GM23248 (cell line): Measurements from ENCODE around the gene DYRK4. TPM values are rescaled to one million over a fixed set of nuclear protein-coding genes. Genes with fewer than 3 reads are reported as not detected.

Experiments
- DNase-seq: peaks from one replicate; pipeline ENCODE4 v3.0.0-alpha.2; 2015
- H2AFZ ChIP-seq: fragments of 200-600 bp; sonication (generic); 2 replicates; pipeline ENCODE4 v1.6.1; 2016; ENCODE audit warnings: antibody characterized with exemption
- H3F3A ChIP-seq: fragments of 200-600 bp; sonication (generic); 2 replicates; pipeline ENCODE4 v1.6.1; 2016; ENCODE audit warnings: mild to moderate bottlenecking, antibody characterized with exemption, mixed run types; ENCODE audit not compliant: insufficient read depth
- H3K27ac ChIP-seq: fragments of 200-600 bp; sonication (generic); 2 replicates; pipeline ENCODE4 v1.5.1; 2016; ENCODE audit warnings: mild to moderate bottlenecking
- H3K27me3 ChIP-seq: fragments of 200-600 bp; sonication (generic); replicated peaks from 2 replicates; pipeline ENCODE4 v1.6.1; 2016; ENCODE audit warnings: mild to moderate bottlenecking; ENCODE audit not compliant: insufficient read depth
- H3K36me3 ChIP-seq: fragments of 200-600 bp; sonication (generic); 2 replicates; pipeline ENCODE4 v1.6.1; 2016; ENCODE audit warnings: low read depth, mild to moderate bottlenecking
- H3K4me1 ChIP-seq: fragments of 200-600 bp; sonication (generic); 2 replicates; pipeline ENCODE4 v1.6.1; 2016; ENCODE audit warnings: mild to moderate bottlenecking; ENCODE audit not compliant: insufficient read depth
- H3K4me2 ChIP-seq: fragments of 200-600 bp; sonication (generic); one replicate; pipeline ENCODE4 v1.6.1; 2016; ENCODE audit warnings: mild to moderate bottlenecking; ENCODE audit not compliant: unreplicated experiment
- H3K4me3 ChIP-seq: fragments of 200-600 bp; sonication (generic); 2 replicates; pipeline ENCODE4 v1.5.1; 2016; ENCODE audit warnings: mild to moderate bottlenecking
- H3K79me2 ChIP-seq: fragments of 200-600 bp; sonication (generic); 2 replicates; pipeline ENCODE4 v1.6.1; 2016; ENCODE audit warnings: mild to moderate bottlenecking; ENCODE audit not compliant: insufficient read depth
- H3K9ac ChIP-seq: fragments of 200-600 bp; sonication (generic); 2 replicates; pipeline ENCODE4 v1.6.1; 2016; ENCODE audit warnings: mild to moderate bottlenecking
- H3K9me2 ChIP-seq: fragments of 200-600 bp; sonication (generic); 2 replicates; pipeline ENCODE4 v1.6.1; 2016; ENCODE audit warnings: mixed run types, mild to moderate bottlenecking, moderate library complexity; ENCODE audit not compliant: insufficient read depth
- H3K9me3 ChIP-seq: fragments of 200-600 bp; sonication (generic); one replicate; pipeline ENCODE4 v1.6.1; 2017; ENCODE audit warnings: low read depth
- H4K20me1 ChIP-seq: fragments of 200-600 bp; sonication (generic); 2 replicates; pipeline ENCODE4 v1.6.0; 2016; ENCODE audit not compliant: insufficient read depth
- EZH2 ChIP-seq: fragments of 200-600 bp; sonication (generic); IDR thresholded peaks from 2 replicates; pipeline ENCODE4 v1.6.1; 2018; ENCODE audit warnings: antibody characterized with exemption, mild to moderate bottlenecking; ENCODE audit not compliant: insufficient read depth, poor library complexity, severe bottlenecking
- EZH2phosphoT487 ChIP-seq: fragments of 200-600 bp; sonication (generic); IDR thresholded peaks from 2 replicates; pipeline ENCODE4 v1.6.1; 2018; ENCODE audit warnings: antibody characterized with exemption, moderate library complexity, mild to moderate bottlenecking, low read depth; ENCODE audit not compliant: insufficient read depth
- WGBS, 2 experiments: methylation state at CpG; one replicate each; pipeline ENCODE4 v1.1.6; 2015 to 2017; ENCODE audit warnings: low lambda C conversion rate in 2 of 2, low coverage in 1 of 2; ENCODE audit errors: missing lambda C conversion rate in 2 of 2; 5-methylcytosine and 5-hydroxymethylcytosine counted together
- in situ Hi-C: fragments of 300-500 bp; cut with MboI; formaldehyde crosslinking; loops from 2 replicates; pipeline ENCODE4 v1.15.0; 2020
- polyA plus RNA-seq: library from polyadenylated mRNA; unstranded; fragments of >200 nt; fragmentation: Nextera tagmentation; extraction: Ambion mirVana; gene quantifications from 2 replicates; pipeline ENCODE4 v1.2.1, GENCODE V29; 2016
- total RNA-seq: library from RNA; depleted of rRNA; stranded (reverse); fragments of >200 nt; shearing (Covaris generic); gene quantifications from 2 replicates; pipeline ENCODE4 v1.2.3, GENCODE V29; 2014

DYRK4 gene
- total and polyA plus RNA-seq, 2 experiments from 2014 or later = 63.3 to 64.5 TPM

DNA sequence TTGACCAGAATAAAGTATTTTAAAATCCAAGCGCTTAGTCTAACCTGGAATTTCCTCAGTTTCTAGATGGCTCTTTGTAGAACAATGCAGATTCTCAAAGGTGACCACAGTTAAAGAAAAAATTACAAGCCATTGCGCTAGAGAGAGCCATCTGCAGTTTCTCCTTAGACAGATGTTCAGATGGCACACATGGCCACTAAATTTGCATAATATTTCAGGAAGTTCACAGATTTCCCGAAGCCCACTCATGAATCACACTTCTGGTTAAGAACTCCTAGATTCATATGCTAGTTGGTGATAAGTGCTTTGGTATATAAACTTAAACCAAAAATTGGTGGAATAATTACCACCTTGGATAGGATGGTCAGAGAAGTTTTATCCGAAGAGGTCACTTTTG is 86.1 kb downstream of the DYRK4 start:
- WGBS, 2 experiments = 40 to 47% methylated on average over 4 of the region's 4 CpGs
- no peak for TF ChIP-seq EZH2
- TF ChIP-seq EZH2phosphoT487 = no peak
- peaks cover 42% of the 10 kb centered on the region for H3K79me2 ChIP-seq
- peaks cover 8% of the 10 kb centered on the region for H3K4me1 ChIP-seq
- in situ Hi-C loops = no loop called here
- peak overlapping the region; percentile 99 for H3K4me2 ChIP-seq
- H3K4me3 ChIP-seq = peak overlapping the region; percentile 95
- peak overlapping the region; percentile 67; the same call in 1 of the 2 replicates for H3K27ac ChIP-seq
- H3K9me2 ChIP-seq = no peaks in the 10 kb centered on the region
- no peaks in the 10 kb centered on the region for H3K9me3 ChIP-seq
- H3K36me3 ChIP-seq = no peaks in the 10 kb centered on the region
- DNase-seq = peak; percentile 27
- H3K9ac ChIP-seq = peak overlapping the region; percentile 94
- no peaks in the 10 kb centered on the region for H4K20me1 ChIP-seq
- H2AFZ ChIP-seq = peak overlapping the region; percentile 100
- no peaks in the 10 kb centered on the region for H3K27me3 ChIP-seq
- no peaks in the 10 kb centered on the region for H3F3A ChIP-seq

DNA sequence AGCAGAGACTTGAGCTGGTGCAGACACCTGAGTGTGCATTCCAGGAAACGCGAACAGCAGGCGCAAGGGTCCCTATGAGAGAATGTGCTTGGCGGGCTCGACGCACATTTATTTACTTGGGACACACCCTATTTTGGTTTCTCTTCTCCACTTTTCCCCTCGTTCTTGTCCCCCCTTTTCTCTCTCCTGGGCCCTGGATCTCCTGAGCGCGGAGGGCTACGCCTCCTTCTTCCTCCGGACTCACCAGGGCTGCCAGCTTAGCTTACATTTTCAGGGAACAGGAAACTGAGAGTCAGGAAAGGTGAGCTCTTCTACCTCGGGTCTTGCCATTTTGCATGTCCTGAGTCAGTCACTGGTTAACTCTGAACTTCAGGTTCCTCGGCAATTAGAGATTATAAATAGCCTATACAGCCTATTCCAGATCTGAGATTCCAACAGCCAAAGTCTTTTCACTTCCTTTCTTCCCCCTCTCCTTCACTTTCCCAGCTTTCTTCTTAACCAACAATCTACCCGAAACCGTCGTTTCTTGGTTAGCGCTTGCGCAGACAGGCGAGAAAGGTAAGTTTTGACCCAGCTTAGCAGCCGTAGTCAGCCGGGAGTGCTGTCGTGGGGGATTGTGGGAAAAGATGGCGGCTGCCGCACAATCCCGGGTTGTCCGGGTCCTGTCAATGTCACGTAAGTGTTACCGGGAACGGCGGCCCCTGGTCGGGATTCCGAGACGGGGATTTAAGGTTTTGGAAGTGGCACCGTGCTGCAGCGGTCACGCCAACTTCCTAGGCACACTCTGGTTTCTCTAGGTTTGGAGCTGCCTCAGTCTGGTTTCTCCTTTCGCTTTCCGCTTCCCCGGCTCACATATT is 86.7 kb downstream of the DYRK4 start, which contains the start of the genes AKAP3 and NDUFA9:
AKAP3 (minus strand) TSS at position 551 of the 857 bp plus-strand sequence. CDS start 10,855 bp downstream, outside the sequence.
NDUFA9 (plus strand) TSS at position 614 of the 857 bp plus-strand sequence; CDS start at position 627, 13 bp downstream.
- peaks cover 8% of the 10 kb centered on the region for H3K4me1 ChIP-seq
- TF ChIP-seq EZH2phosphoT487 (no peak), EZH2 (no peak)
- no peaks in the 10 kb centered on the region for H3K27me3 ChIP-seq
- peak within 1 kb of the TSS; percentile 94 for H3K9ac ChIP-seq
- 1 to 3% methylated on average over 37 to 39 of the region's 39 CpGs for WGBS, 2 experiments
- no peaks in the 10 kb centered on the region for H4K20me1 ChIP-seq
- no peaks in the 10 kb centered on the region for H3K9me3 ChIP-seq
- in situ Hi-C loops = no loop called here
- peak; percentile 92 for DNase-seq
- H3K4me2 ChIP-seq = peak within 1 kb of the TSS; percentile 99
- H3K4me3 ChIP-seq = peak within 1 kb of the TSS; percentile 95
- H3K79me2 ChIP-seq = peaks cover 48% of the 10 kb centered on the region
- peak within 1 kb of the TSS; percentile 67 for H3K27ac ChIP-seq
- no peaks in the 10 kb centered on the region for H3F3A ChIP-seq
- H2AFZ ChIP-seq = peak within 1 kb of the TSS; percentile 100
- H3K36me3 ChIP-seq = no peaks in the 10 kb centered on the region
- no peaks in the 10 kb centered on the region for H3K9me2 ChIP-seq

DNA sequence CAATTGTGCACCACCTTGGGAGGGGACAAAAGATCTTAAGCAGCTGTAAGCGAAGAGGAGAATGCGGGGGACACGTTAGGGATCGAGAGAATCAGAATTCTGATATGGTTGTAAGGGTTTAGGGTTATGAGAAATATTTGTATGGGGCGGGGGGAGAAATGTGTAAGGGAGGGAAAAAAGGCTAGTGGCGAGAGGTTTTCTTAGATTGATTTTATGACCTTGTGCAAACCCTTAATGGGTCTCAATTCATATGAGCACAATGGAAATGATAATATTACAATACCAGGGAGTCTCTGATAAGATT is 87.3 kb downstream of the DYRK4 start:
- peaks cover 53% of the 10 kb centered on the region for H3K79me2 ChIP-seq

DNA sequence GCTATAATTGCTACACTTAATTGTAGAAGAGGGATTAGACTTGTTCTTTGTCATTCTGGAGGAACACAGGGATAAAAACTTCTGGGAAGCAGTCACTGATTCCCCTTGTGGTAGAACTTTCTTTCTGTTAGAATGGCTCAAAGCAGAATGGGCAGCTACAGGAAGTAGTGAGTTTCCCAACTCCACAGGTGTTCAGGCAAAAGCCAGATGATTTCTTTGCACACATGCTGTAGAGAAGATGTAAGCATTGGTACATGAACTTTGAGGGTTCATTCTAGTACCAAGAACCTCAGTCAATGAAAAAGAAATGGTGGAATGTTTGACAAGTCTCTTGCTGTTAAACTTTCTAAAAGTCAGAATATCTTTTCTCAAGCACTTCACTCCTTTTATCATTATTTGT is 91.2 kb downstream of the DYRK4 start:
- Histone ChIP-seq H3K27ac (no peak overlapping the region), H3K79me2 (peaks cover 57% of the 10 kb centered on the region), H4K20me1 (no peaks in the 10 kb centered on the region), H2AFZ (no peak overlapping the region), H3K4me1 (peaks cover 8% of the 10 kb centered on the region), H3K27me3 (no peaks in the 10 kb centered on the region), H3K36me3 (peaks cover 25% of the 10 kb centered on the region; the same call in 1 of the 2 replicates), H3K4me2 (no peak overlapping the region), H3K4me3 (no peak overlapping the region), H3K9me2 (no peaks in the 10 kb centered on the region), H3K9ac (no peak overlapping the region), H3F3A (no peaks in the 10 kb centered on the region), H3K9me3 (no peaks in the 10 kb centered on the region)
- DNase-seq = no peak
- TF ChIP-seq EZH2phosphoT487 (no peak), EZH2 (no peak)
- in situ Hi-C loops = no loop called here

More for the DNA sequence above, 87.3 kb downstream of the DYRK4 start:
- Histone ChIP-seq H3K4me3 (peak overlapping the region; percentile 95), H4K20me1 (no peaks in the 10 kb centered on the region), H3K9me2 (no peaks in the 10 kb centered on the region), H2AFZ (peak overlapping the region; percentile 100), H3K36me3 (peaks cover 2% of the 10 kb centered on the region; the same call in 1 of the 2 replicates), H3K4me1 (peaks cover 8% of the 10 kb centered on the region), H3K27me3 (no peaks in the 10 kb centered on the region), H3F3A (no peaks in the 10 kb centered on the region), H3K9ac (peak overlapping the region; percentile 94), H3K4me2 (peak overlapping the region; percentile 99), H3K9me3 (no peaks in the 10 kb centered on the region), H3K27ac (peak overlapping the region; percentile 67)
- DNase-seq = no peak
- no peak for TF ChIP-seq EZH2phosphoT487
- TF ChIP-seq EZH2 = no peak
- 0 to 1% methylated on average over 6 of the region's 6 CpGs for WGBS, 2 experiments
- in situ Hi-C loops = no loop called here
